ENCODE results near the gene KLHL22.
A peak's percentile ranks its signal among the peaks of the same experiment; 100 is the strongest.
"Not testable (repeated sequence)": the region's sequence is repeated elsewhere in the genome, so short reads cannot be mapped to it uniquely, and the experiment has no call there.

Gene KLHL22

GRCh38 chr22:20466659-20467379, 28.8 kb downstream of the KLHL22 start:
- no peak for DNase-seq

- no peak for DNase-seq
Measured at GRCh38 chr22:20465759-20466077, 29.9 kb downstream of the KLHL22 start.

- DNase-seq, result no peak
Measured at GRCh38 chr22:20464912-20465758, 30.5 kb downstream of the KLHL22 start.

- no peak for DNase-seq
Measured at GRCh38 chr22:20464096-20464614, 31.4 kb downstream of the KLHL22 start.

GRCh38 chr22:20463324-20464095, 32.1 kb downstream of the KLHL22 start:
- DNase-seq, result no peak

GRCh38 chr22:20459862-20460261, 35.7 kb downstream of the KLHL22 start:
- DNase-seq, result no peak

- DNase-seq, result no peak
Measured at GRCh38 chr22:20459152-20459542, 36.4 kb downstream of the KLHL22 start.

GRCh38 chr22:20458530-20459151, 37.0 kb downstream of the KLHL22 start:
- no peak for DNase-seq

- DNase-seq, result no peak
Measured at GRCh38 chr22:20457506-20458240, 37.9 kb downstream of the KLHL22 start.

GRCh38 chr22:20456722-20457076, 38.9 kb downstream of the KLHL22 start:
- DNase-seq, result no peak

- DNase-seq, result peak in 1 of 2 experiments; percentile 41
Measured at GRCh38 chr22:20456064-20456721, 39.4 kb downstream of the KLHL22 start.

- DNase-seq, result no peak
Measured at GRCh38 chr22:20455709-20456063, 39.9 kb downstream of the KLHL22 start.

GRCh38 chr22:20453222-20453621, 42.4 kb downstream of the KLHL22 start:
- DNase-seq, result no peak

- no peak for DNase-seq
Measured at GRCh38 chr22:20451920-20452319, 43.7 kb downstream of the KLHL22 start.

- DNase-seq, result not testable (repeated sequence)
Measured at GRCh38 chr22:20451129-20451778, 44.3 kb downstream of the KLHL22 start.

GRCh38 chr22:20450551-20450906, 45.1 kb downstream of the KLHL22 start:
- DNase-seq, result no peak

- DNase-seq, result no peak
Measured at GRCh38 chr22:20449819-20450550, 45.6 kb downstream of the KLHL22 start.

- DNase-seq, result no peak
Measured at GRCh38 chr22:20448630-20449029, 47.0 kb downstream of the KLHL22 start.

GRCh38 chr22:20446383-20446970, 49.1 kb downstream of the KLHL22 start:
- DNase-seq, result no peak

- DNase-seq, result no peak
Measured at GRCh38 chr22:20444325-20444724, 51.3 kb downstream of the KLHL22 start.
